GM23338 (cell line): ENCODE results near the gene ATG4C. TPM values are rescaled to one million over a fixed set of nuclear protein-coding genes. Genes with fewer than 3 reads are reported as not detected.

Experiments used
- ATAC-seq: fragments of 200-7000 bp; cut with Tn5 transposase; 3 replicates; pipeline ENCODE4 v1.9.1; 2020
- DNase-seq: peaks from one replicate; pipeline ENCODE4 v3.0.0-alpha.2; 2015; ENCODE audit warnings: low spot score
- H2AFZ ChIP-seq: fragments of 200-600 bp; sonication (generic); 2 replicates; pipeline ENCODE4 v1.8.0; 2016; ENCODE audit warnings: antibody characterized with exemption, mild to moderate bottlenecking, moderate library complexity
- H3F3A ChIP-seq: fragments of 200-600 bp; sonication (generic); replicated peaks from 2 replicates; pipeline ENCODE4 v1.8.0; 2017; ENCODE audit warnings: antibody characterized with exemption, mixed run types, low read depth
- H3K27ac ChIP-seq: fragments of 200-600 bp; sonication (generic); 2 replicates; pipeline ENCODE4 v1.6.1; 2016; ENCODE audit warnings: low read depth
- H3K27me3 ChIP-seq: fragments of 200-600 bp; sonication (generic); 2 replicates; pipeline ENCODE4 v1.8.0; 2016; ENCODE audit warnings: mild to moderate bottlenecking, mixed run types, moderate library complexity; ENCODE audit not compliant: insufficient read depth
- H3K36me3 ChIP-seq: fragments of 200-600 bp; sonication (generic); 2 replicates; pipeline ENCODE4 v1.8.0; 2016; ENCODE audit warnings: mild to moderate bottlenecking; ENCODE audit not compliant: insufficient read depth
- H3K4me1 ChIP-seq: fragments of 200-600 bp; sonication (generic); 2 replicates; pipeline ENCODE4 v1.8.0; 2016; ENCODE audit warnings: mild to moderate bottlenecking, moderate library complexity; ENCODE audit not compliant: insufficient read depth
- H3K4me2 ChIP-seq: fragments of 200-600 bp; sonication (generic); 2 replicates; pipeline ENCODE4 v1.7.1; 2017; ENCODE audit warnings: mixed run types
- H3K4me3 ChIP-seq: fragments of 200-600 bp; sonication (generic); 2 replicates; pipeline ENCODE4 v1.6.1; 2016; ENCODE audit warnings: mixed run types
- H3K79me2 ChIP-seq: fragments of 200-600 bp; sonication (generic); replicated peaks from 2 replicates; pipeline ENCODE4 v1.8.0; 2017; ENCODE audit warnings: mild to moderate bottlenecking; ENCODE audit not compliant: insufficient read depth
- H3K9me2 ChIP-seq: fragments of 200-600 bp; sonication (generic); 2 replicates; pipeline ENCODE4 v1.8.0; 2017; ENCODE audit not compliant: insufficient read depth
- H4K20me1 ChIP-seq: fragments of 200-600 bp; sonication (generic); replicated peaks from 2 replicates; pipeline ENCODE4 v1.8.0; 2017; ENCODE audit warnings: mild to moderate bottlenecking; ENCODE audit not compliant: insufficient read depth
- H3K27ac Mint-ChIP-seq: 2 replicates; pipeline ENCODE4 v1.8.0; 2020; ENCODE audit warnings: inconsistent platforms, mild to moderate bottlenecking, moderate library complexity, mixed read lengths
- H3K27me3 Mint-ChIP-seq: 3 replicates; pipeline ENCODE4 v1.8.0; 2022; ENCODE audit warnings: low read depth, mild to moderate bottlenecking, moderate library complexity, mixed read lengths, inconsistent platforms; ENCODE audit not compliant: insufficient read depth, poor library complexity
- H3K36me3 Mint-ChIP-seq: 3 replicates; pipeline ENCODE4 v1.8.0; 2021; ENCODE audit warnings: low read depth, mild to moderate bottlenecking, inconsistent platforms, moderate library complexity, mixed read lengths
- H3K4me1 Mint-ChIP-seq: 3 replicates; pipeline ENCODE4 v1.8.0; 2020; ENCODE audit warnings: mild to moderate bottlenecking, inconsistent platforms, mixed read lengths
- H3K4me3 Mint-ChIP-seq: 3 replicates; pipeline ENCODE4 v1.8.0; 2021; ENCODE audit warnings: moderate library complexity, mild to moderate bottlenecking, inconsistent platforms, mixed read lengths
- H3K9me3 Mint-ChIP-seq: 3 replicates; pipeline ENCODE4 v1.8.0; 2020; ENCODE audit warnings: moderate library complexity, mild to moderate bottlenecking, inconsistent platforms, mixed read lengths
- EZH2 ChIP-seq: fragments of 200-600 bp; sonication (generic); IDR thresholded peaks from one replicate; pipeline ENCODE4 v1.8.0; 2017; ENCODE audit warnings: antibody characterized with exemption, mild to moderate bottlenecking, low read depth; ENCODE audit not compliant: unreplicated experiment
- EZH2phosphoT487 ChIP-seq: fragments of 200-600 bp; sonication (generic); IDR thresholded peaks from one replicate; pipeline ENCODE4 v1.8.1; 2018; ENCODE audit warnings: antibody characterized with exemption; ENCODE audit not compliant: unreplicated experiment
- JUNB ChIP-seq: IDR thresholded peaks from one replicate; pipeline ENCODE4 v1.6.1; 2016; ENCODE audit warnings: antibody characterized with exemption; ENCODE audit not compliant: unreplicated experiment
- NANOG ChIP-seq: IDR thresholded peaks from 2 replicates; pipeline ENCODE4 v1.6.1; 2016; ENCODE audit warnings: antibody characterized with exemption, borderline replicate concordance
- STAT1 ChIP-seq: IDR thresholded peaks from one replicate; pipeline ENCODE4 v1.6.1; 2016; ENCODE audit warnings: antibody characterized with exemption; ENCODE audit not compliant: unreplicated experiment
- ZNF331 ChIP-seq: fragments of 250-450 bp; sonication (Bioruptor Pico); IDR thresholded peaks from 2 replicates; pipeline ENCODE4 v1.5.0; 2020; ENCODE audit warnings: low read depth, mild to moderate bottlenecking, moderate library complexity
- polyA plus RNA-seq: library from polyadenylated mRNA; unstranded; fragments of >200 nt; fragmentation: Nextera tagmentation; extraction: Ambion mirVana; gene quantifications from 2 replicates; pipeline ENCODE4 v1.2.1, GENCODE V29; 2016
- total RNA-seq: library from RNA; depleted of rRNA; stranded (reverse); fragments of >200 nt; shearing (Covaris generic); gene quantifications from 2 replicates; pipeline ENCODE4 v1.2.3, GENCODE V29; 2014
- TF ChIP-seq, protein P1 (sequence below), 2 experiments: fragments of 200-600 bp in 1 of 2; sonication (generic) in 1 of 2; conservative IDR thresholded peaks; 2 replicates each; pipeline versions ENCODE4 v1.5.1 to v1.6.1; 2016 to 2017; ENCODE audit warnings: antibody characterized with exemption in 2 of 2, low read depth in 2 of 2, mild to moderate bottlenecking in 2 of 2, moderate library complexity in 1 of 2
- TF ChIP-seq, protein P2 (sequence below): IDR thresholded peaks from 2 replicates; pipeline ENCODE4 v1.6.1; 2016; ENCODE audit warnings: antibody characterized with exemption
- TF ChIP-seq, protein P3 (sequence below): fragments of 250-450 bp; sonication (Bioruptor Pico); IDR thresholded peaks from 2 replicates; pipeline ENCODE4 v1.5.0; 2020; ENCODE audit warnings: mild to moderate bottlenecking, moderate library complexity
- TF ChIP-seq, protein P4 (sequence below): IDR thresholded peaks from one replicate; pipeline ENCODE4 v1.6.1; 2018; ENCODE audit warnings: antibody characterized with exemption; ENCODE audit not compliant: unreplicated experiment

The ATG4C gene
- total and polyA plus RNA-seq, 2 experiments from 2014 or later: 15.7 to 18.6 TPM

DNA sequence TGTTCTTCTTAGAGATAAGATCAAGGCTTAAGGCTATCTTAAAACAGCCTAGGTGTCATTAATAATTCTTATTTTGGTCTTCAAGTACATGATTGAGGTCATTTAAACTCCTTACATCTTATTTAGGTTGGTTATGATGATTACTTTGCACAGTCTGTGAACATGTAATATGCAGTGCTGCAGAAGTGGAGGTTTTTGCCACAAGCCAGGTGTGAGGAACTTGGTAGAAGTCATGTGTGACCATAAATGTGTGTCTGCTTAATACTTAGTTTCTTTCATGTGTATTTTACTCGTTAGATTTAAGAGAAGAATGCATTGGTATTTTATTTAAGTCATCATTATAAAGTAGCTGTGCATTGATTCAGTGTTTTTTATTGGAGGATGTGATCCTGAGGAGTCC, 10.1 kb downstream of the ATG4C start:
- Histone ChIP-seq H3K27ac (no peak overlapping the region), H4K20me1 (peaks cover 3% of the 10 kb centered on the region; the same call in 1 of the 2 replicates), H3K4me2 (no peak overlapping the region), H3K4me3 (no peak overlapping the region), H3F3A (no peaks in the 10 kb centered on the region), H3K79me2 (peaks cover 36% of the 10 kb centered on the region), H3K27me3 (no peaks in the 10 kb centered on the region), H3K9me2 (no peaks in the 10 kb centered on the region), H3K4me1 (no peaks in the 10 kb centered on the region), H3K36me3 (no peaks in the 10 kb centered on the region), H2AFZ (no peak overlapping the region)
- ATAC-seq (no peak), DNase-seq (no peak)
- no peaks in the 10 kb centered on the region for H3K27me3 Mint-ChIP-seq
- TF ChIP-seq, protein P1, sequence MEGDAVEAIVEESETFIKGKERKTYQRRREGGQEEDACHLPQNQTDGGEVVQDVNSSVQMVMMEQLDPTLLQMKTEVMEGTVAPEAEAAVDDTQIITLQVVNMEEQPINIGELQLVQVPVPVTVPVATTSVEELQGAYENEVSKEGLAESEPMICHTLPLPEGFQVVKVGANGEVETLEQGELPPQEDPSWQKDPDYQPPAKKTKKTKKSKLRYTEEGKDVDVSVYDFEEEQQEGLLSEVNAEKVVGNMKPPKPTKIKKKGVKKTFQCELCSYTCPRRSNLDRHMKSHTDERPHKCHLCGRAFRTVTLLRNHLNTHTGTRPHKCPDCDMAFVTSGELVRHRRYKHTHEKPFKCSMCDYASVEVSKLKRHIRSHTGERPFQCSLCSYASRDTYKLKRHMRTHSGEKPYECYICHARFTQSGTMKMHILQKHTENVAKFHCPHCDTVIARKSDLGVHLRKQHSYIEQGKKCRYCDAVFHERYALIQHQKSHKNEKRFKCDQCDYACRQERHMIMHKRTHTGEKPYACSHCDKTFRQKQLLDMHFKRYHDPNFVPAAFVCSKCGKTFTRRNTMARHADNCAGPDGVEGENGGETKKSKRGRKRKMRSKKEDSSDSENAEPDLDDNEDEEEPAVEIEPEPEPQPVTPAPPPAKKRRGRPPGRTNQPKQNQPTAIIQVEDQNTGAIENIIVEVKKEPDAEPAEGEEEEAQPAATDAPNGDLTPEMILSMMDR (conservative IDR thresholded peaks at IDR 0.05; ENCODE audit: low read depth in 2 of 2): no peak
- TF ChIP-seq NANOG: no peak
- H3K9me3 Mint-ChIP-seq: no peaks in the 10 kb centered on the region
- no peaks in the 10 kb centered on the region for H3K36me3 Mint-ChIP-seq
- no peaks in the 10 kb centered on the region for H3K4me1 Mint-ChIP-seq
- H3K27ac Mint-ChIP-seq: no peak overlapping the region
- H3K4me3 Mint-ChIP-seq: no peak overlapping the region

DNA sequence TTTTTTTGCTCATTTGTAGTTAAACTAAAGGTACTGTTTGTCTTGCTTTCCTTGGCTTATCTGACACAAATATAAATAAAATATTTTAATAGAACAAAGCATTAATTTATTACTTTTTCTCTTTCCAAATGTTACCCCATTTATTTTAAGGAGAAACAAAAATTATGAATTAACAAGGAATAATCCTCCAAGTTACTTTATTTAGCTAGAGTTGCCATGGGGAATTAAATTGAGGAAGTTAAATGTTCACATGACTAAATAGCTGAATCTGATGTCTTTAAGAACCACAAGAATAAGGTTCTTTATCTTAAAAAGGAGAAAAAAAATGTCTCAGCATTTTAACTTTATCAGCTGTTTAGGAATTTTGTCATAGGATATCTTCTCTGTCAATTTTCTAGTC, 12.3 kb downstream of the ATG4C start:
- H3K36me3 ChIP-seq: no peaks in the 10 kb centered on the region
- H3K9me2 ChIP-seq: no peaks in the 10 kb centered on the region
- no peak overlapping the region for H3K27ac Mint-ChIP-seq
- H3K79me2 ChIP-seq: peaks cover 23% of the 10 kb centered on the region
- DNase-seq (no peak), ATAC-seq (no peak)
- no peaks in the 10 kb centered on the region for H3K27me3 Mint-ChIP-seq
- no peaks in the 10 kb centered on the region for H3K27me3 ChIP-seq
- H4K20me1 ChIP-seq: peaks cover 3% of the 10 kb centered on the region; the same call in 1 of the 2 replicates
- no peaks in the 10 kb centered on the region for H3K9me3 Mint-ChIP-seq
- H3K27ac ChIP-seq: no peak overlapping the region
- no peak overlapping the region for H3K4me2 ChIP-seq
- no peaks in the 10 kb centered on the region for H3F3A ChIP-seq
- no peak overlapping the region for H3K4me3 ChIP-seq
- H3K4me1 ChIP-seq: no peaks in the 10 kb centered on the region
- H3K36me3 Mint-ChIP-seq: no peaks in the 10 kb centered on the region
- no peak overlapping the region for H2AFZ ChIP-seq
- H3K4me1 Mint-ChIP-seq: no peaks in the 10 kb centered on the region
- no peak overlapping the region for H3K4me3 Mint-ChIP-seq
- TF ChIP-seq, protein P2, sequence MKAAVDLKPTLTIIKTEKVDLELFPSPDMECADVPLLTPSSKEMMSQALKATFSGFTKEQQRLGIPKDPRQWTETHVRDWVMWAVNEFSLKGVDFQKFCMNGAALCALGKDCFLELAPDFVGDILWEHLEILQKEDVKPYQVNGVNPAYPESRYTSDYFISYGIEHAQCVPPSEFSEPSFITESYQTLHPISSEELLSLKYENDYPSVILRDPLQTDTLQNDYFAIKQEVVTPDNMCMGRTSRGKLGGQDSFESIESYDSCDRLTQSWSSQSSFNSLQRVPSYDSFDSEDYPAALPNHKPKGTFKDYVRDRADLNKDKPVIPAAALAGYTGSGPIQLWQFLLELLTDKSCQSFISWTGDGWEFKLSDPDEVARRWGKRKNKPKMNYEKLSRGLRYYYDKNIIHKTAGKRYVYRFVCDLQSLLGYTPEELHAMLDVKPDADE: no peak
- TF ChIP-seq ZNF331: no peak
- TF ChIP-seq EZH2phosphoT487: no peak
- TF ChIP-seq, protein P3, sequence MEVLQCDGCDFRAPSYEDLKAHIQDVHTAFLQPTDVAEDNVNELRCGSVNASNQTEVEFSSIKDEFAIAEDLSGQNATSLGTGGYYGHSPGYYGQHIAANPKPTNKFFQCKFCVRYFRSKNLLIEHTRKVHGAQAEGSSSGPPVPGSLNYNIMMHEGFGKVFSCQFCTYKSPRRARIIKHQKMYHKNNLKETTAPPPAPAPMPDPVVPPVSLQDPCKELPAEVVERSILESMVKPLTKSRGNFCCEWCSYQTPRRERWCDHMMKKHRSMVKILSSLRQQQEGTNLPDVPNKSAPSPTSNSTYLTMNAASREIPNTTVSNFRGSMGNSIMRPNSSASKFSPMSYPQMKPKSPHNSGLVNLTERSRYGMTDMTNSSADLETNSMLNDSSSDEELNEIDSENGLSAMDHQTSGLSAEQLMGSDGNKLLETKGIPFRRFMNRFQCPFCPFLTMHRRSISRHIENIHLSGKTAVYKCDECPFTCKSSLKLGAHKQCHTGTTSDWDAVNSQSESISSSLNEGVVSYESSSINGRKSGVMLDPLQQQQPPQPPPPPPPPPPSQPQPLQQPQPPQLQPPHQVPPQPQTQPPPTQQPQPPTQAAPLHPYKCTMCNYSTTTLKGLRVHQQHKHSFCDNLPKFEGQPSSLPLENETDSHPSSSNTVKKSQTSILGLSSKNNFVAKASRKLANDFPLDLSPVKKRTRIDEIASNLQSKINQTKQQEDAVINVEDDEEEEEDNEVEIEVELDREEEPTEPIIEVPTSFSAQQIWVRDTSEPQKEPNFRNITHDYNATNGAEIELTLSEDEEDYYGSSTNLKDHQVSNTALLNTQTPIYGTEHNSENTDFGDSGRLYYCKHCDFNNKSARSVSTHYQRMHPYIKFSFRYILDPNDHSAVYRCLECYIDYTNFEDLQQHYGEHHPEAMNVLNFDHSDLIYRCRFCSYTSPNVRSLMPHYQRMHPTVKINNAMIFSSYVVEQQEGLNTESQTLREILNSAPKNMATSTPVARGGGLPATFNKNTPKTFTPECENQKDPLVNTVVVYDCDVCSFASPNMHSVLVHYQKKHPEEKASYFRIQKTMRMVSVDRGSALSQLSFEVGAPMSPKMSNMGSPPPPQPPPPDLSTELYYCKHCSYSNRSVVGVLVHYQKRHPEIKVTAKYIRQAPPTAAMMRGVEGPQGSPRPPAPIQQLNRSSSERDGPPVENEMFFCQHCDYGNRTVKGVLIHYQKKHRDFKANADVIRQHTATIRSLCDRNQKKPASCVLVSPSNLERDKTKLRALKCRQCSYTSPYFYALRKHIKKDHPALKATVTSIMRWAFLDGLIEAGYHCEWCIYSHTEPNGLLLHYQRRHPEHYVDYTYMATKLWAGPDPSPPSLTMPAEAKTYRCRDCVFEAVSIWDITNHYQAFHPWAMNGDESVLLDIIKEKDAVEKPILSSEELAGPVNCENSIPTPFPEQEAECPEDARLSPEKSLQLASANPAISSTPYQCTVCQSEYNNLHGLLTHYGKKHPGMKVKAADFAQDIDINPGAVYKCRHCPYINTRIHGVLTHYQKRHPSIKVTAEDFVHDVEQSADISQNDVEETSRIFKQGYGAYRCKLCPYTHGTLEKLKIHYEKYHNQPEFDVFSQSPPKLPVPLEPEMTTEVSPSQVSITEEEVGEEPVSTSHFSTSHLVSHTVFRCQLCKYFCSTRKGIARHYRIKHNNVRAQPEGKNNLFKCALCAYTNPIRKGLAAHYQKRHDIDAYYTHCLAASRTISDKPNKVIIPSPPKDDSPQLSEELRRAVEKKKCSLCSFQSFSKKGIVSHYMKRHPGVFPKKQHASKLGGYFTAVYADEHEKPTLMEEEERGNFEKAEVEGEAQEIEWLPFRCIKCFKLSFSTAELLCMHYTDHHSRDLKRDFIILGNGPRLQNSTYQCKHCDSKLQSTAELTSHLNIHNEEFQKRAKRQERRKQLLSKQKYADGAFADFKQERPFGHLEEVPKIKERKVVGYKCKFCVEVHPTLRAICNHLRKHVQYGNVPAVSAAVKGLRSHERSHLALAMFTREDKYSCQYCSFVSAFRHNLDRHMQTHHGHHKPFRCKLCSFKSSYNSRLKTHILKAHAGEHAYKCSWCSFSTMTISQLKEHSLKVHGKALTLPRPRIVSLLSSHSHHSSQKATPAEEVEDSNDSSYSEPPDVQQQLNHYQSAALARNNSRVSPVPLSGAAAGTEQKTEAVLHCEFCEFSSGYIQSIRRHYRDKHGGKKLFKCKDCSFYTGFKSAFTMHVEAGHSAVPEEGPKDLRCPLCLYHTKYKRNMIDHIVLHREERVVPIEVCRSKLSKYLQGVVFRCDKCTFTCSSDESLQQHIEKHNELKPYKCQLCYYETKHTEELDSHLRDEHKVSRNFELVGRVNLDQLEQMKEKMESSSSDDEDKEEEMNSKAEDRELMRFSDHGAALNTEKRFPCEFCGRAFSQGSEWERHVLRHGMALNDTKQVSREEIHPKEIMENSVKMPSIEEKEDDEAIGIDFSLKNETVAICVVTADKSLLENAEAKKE: no peak
- TF ChIP-seq, protein P4, sequence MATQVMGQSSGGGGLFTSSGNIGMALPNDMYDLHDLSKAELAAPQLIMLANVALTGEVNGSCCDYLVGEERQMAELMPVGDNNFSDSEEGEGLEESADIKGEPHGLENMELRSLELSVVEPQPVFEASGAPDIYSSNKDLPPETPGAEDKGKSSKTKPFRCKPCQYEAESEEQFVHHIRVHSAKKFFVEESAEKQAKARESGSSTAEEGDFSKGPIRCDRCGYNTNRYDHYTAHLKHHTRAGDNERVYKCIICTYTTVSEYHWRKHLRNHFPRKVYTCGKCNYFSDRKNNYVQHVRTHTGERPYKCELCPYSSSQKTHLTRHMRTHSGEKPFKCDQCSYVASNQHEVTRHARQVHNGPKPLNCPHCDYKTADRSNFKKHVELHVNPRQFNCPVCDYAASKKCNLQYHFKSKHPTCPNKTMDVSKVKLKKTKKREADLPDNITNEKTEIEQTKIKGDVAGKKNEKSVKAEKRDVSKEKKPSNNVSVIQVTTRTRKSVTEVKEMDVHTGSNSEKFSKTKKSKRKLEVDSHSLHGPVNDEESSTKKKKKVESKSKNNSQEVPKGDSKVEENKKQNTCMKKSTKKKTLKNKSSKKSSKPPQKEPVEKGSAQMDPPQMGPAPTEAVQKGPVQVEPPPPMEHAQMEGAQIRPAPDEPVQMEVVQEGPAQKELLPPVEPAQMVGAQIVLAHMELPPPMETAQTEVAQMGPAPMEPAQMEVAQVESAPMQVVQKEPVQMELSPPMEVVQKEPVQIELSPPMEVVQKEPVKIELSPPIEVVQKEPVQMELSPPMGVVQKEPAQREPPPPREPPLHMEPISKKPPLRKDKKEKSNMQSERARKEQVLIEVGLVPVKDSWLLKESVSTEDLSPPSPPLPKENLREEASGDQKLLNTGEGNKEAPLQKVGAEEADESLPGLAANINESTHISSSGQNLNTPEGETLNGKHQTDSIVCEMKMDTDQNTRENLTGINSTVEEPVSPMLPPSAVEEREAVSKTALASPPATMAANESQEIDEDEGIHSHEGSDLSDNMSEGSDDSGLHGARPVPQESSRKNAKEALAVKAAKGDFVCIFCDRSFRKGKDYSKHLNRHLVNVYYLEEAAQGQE: no peak
- TF ChIP-seq STAT1: no peak
- TF ChIP-seq EZH2: no peak
- TF ChIP-seq JUNB: no peak
